ENCODE results near the gene LRRIQ3.

Gene LRRIQ3

GRCh38 chr1:74091371-74091770 lies 106.6 kb downstream of the LRRIQ3 start:
- no peak for DNase-seq

DNA sequence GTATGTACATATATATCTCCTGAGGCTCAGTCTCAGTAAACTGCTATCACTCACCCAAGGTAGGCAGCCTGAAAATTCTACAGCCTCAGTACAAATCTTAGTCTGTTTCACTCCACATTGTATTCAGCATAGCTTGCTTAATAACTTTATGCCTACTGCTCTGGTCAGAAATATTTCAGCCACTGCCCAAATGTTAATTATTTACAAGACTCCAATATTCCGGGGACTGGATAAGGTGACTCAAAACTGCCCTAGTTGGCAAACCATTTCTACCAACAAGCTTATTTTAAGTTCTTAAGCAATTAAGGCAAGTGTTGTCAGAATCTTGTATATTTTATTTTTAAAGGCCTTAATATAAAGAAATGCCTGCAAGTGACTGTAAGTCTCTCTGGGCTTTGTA lies 114.8 kb downstream of the LRRIQ3 start:
- no peak for DNase-seq

DNA sequence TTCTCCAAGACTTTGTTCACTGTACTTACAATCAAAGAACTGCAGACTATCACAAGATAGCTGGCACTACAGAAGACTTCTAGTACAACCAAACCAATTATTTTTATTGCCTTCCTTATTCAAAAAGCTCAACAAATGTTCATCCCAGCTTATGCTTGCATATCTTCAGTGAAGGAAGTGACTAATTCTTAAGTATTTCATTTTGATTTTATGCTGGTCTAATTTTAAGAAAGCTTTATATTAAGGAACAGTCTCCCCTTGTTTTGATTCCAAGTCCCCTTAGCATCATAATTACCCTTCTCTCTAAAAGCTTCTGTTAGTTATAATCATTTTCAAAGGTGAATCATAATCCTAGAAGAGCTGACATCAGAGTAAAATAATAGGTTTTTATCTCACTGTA lies 132.9 kb downstream of the LRRIQ3 start:
- no peak for DNase-seq

- no peak for DNase-seq
Observed at GRCh38 chr1:74057719-74058118, 140.3 kb downstream of the LRRIQ3 start.

DNA sequence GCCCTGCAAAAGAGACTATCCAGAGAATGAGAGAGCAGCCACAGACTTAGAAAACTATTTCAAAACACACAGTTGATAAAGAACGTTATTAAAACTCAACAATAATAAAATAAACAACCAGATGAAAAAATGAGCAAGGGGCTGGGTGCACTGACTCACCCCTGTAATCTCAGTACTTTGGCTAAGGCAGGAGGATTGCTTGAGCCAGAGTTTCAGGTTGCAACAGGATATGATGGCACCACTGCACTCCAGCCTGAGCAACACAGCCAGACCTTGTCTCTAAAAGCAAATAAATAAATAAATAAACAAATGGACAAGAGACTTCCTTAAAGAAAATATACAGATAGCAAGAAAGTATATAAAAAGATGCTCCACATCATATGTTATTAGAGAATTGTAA lies 144.6 kb downstream of the LRRIQ3 start:
- no peak for DNase-seq

- no peak for DNase-seq
Observed at GRCh38 chr1:74050386-74050785, 147.6 kb downstream of the LRRIQ3 start.

DNA sequence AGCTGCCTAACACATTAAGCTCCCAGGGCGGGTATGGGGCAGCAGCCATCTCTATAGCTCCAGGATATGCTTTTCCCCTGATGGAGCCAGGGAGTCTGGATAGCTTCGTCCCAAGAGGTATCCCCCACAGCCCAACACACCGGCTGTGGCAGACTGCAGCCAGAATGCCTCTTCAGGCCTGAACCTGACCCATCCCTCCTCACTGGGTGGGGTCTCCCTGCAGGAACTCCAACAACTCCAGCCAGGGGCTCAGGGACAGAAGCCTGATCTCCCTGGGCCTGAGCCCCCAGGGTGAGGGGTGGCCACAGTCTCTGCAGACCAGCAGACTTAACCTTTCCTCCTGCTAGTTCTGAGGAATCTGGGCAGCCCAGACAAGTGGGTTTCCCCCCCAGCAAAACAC lies 159.9 kb downstream of the LRRIQ3 start:
- no peak for DNase-seq

- no peak for DNase-seq
Observed at GRCh38 chr1:74012583-74012982, 185.4 kb downstream of the LRRIQ3 start.

DNA sequence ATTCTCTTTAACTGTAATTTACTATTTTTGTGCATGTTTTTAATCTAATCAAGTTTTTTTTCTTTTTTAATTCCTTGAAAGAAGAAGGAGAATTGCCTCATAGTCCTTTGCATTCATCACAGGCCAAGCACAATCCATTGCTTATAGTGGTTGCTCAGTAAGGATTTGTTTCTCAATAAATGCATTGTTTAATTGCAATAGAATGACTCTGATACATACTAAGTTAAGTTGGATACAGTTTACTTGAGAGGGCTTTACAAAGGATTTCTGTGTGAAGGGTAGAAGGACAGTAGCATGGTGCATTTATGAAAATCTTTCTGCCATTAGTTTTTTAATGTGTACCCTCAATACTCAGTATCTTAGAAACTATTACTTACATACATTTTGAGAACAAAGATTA lies 186.2 kb downstream of the LRRIQ3 start:
- DNase-seq = no peak

DNA sequence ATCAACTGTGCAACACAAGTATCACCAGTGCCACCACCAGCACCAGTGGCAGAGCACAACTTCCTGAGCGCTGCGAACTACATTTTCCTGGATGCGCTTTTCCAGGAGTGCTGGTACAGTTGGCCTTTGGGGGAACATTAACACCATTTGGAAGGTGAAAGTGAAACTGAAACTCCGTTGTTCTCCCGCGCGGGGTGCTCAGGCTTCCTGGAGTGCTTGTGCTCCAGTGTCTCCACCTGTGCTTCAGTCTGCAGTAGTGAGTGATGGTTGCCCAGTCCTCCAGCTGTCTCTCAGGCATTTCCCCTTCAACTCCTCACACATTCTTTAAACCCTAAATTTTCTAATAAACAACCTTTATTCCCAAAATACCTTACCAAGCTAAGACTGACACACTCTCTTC lies 187.8 kb downstream of the LRRIQ3 start:
- DNase-seq = no peak

DNA sequence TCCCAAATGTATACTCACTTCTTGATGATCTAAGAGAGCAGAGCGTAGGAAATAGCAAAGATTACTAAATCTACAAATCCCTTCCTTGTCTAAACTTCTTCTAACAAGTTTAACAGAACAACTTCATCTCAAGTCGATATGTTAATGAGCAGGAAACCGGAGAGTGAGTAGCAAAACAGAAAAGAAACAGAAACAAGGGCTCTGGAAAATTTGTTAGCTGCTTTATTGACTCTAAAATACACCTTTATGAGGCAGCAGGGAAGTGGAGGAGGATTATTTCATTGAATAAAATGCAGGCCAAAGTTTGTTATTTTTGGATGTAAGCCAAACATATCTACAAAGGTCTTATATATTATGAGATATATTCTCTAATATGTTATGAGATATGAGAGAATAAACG lies 192.4 kb downstream of the LRRIQ3 start:
- DNase-seq = no peak

DNA sequence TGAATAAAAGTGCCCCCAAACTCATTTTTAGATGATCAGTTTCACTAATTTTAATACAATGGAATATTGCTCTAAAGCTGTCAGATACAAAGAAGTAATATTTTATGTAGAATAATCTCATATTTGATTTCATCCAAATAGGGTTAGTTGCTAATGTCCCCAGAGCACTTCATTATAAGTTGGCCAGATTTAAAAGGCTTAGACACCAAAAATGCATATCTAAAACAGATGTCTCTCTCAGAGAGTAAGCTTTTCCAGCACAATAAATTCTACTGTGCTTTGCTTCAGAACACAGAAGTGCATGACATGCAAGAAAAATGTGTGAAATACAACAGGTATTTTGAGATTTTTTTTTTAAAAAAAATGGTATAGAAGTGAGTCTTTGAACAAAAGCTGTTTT lies 194.2 kb downstream of the LRRIQ3 start:
- DNase-seq = no peak

GRCh38 chr1:73998348-73998959 lies 199.5 kb downstream of the LRRIQ3 start:
- DNase-seq = no peak

GRCh38 chr1:73980324-73981040 lies 217.5 kb downstream of the LRRIQ3 start:
- DNase-seq = no peak

DNA sequence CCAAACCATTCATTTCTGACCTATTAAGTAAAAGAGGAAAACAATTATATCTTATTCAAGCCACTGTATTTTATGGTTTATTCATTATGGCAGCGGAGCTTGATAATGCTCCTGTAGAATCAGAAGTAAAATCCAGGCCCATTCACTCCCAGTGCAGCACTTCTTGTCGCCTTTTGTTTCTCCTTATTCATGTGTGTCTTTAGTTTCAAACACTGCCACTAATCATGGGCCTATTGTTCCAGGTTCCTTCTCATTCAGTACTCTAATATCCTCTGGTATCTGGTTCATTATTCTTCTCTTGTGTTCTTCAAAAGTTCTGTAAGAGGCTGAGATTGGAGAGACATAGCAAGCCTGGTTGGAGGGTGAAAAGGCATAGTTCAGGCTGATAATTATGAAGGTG lies 218.3 kb downstream of the LRRIQ3 start:
- no peak for DNase-seq

DNA sequence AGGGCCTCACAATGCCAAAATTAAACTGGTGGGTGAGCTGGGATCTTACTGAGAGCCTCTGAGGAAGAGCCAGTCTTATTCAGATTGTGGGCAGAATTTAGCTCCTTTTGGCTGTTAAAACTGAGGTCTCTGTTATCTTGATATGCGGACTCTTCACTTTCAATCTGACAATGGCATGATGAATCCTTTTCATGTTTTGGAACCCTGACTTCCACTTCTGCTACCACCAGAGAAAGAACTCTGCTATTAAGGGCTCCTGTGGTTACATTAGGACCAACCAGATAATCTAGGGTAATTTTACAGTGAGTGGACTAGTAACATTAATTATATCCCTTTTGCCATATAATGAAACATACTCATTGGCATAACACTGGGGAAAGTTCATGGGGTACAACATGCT lies 219.0 kb downstream of the LRRIQ3 start:
- DNase-seq = no peak

Data from left hindlimb (tissue), 1 donor.